Measurements from ENCODE around the gene MTF2. TPM values are rescaled to one million over a fixed set of nuclear protein-coding genes. Genes with fewer than 3 reads are reported as not detected.
A peak's percentile ranks its signal among the peaks of the same experiment; 100 is the strongest.
"Not testable (repeated sequence)": the region's sequence is repeated elsewhere in the genome, so short reads cannot be mapped to it uniquely, and the experiment has no call there.

MTF2 gene
- total RNA-seq, 1 experiment from 2014 or later = 57.3 TPM

- no peak for DNase-seq (ENCODE audit: low read depth)
These were observed 64.1 kb downstream of the MTF2 start for GRCh38 chr1:93143136-93143535.

- DNase-seq (ENCODE audit: low read depth) = no peak
These were observed 64.7 kb downstream of the MTF2 start for GRCh38 chr1:93143769-93144168.

- no peak for DNase-seq (ENCODE audit: low read depth)
These were observed 68.9 kb downstream of the MTF2 start for GRCh38 chr1:93148001-93148400.

- DNase-seq (ENCODE audit: low read depth) = no peak
These were observed 71.6 kb downstream of the MTF2 start for GRCh38 chr1:93150729-93151128.

GRCh38 chr1:93151474-93151873 is 72.4 kb downstream of the MTF2 start:
- no peak for DNase-seq (ENCODE audit: low read depth)

- no peak for DNase-seq (ENCODE audit: low read depth)
These were observed 73.8 kb downstream of the MTF2 start for GRCh38 chr1:93152835-93153234.

GRCh38 chr1:93154898-93155297 is 75.8 kb downstream of the MTF2 start:
- no peak for DNase-seq (ENCODE audit: low read depth)

GRCh38 chr1:93155335-93155734 is 76.3 kb downstream of the MTF2 start:
- DNase-seq (ENCODE audit: low read depth) = no peak

GRCh38 chr1:93159337-93159736 is 80.3 kb downstream of the MTF2 start:
- no peak for DNase-seq (ENCODE audit: low read depth)

- DNase-seq (ENCODE audit: low read depth) = not testable (repeated sequence)
These were observed 84.2 kb downstream of the MTF2 start for GRCh38 chr1:93163314-93163713.

GRCh38 chr1:93164816-93165215 is 85.7 kb downstream of the MTF2 start:
- no peak for DNase-seq (ENCODE audit: low read depth)

- DNase-seq (ENCODE audit: low read depth) = not testable (repeated sequence)
These were observed 86.8 kb downstream of the MTF2 start for GRCh38 chr1:93165895-93166294.

GRCh38 chr1:93167006-93167405 is 87.9 kb downstream of the MTF2 start:
- DNase-seq (ENCODE audit: low read depth) = no peak

GRCh38 chr1:93170141-93170678 is 91.1 kb downstream of the MTF2 start:
- not testable (repeated sequence) for DNase-seq (ENCODE audit: low read depth)

- no peak for DNase-seq (ENCODE audit: low read depth)
These were observed 92.5 kb downstream of the MTF2 start for GRCh38 chr1:93171549-93172034.

GRCh38 chr1:93172778-93173177 is 93.7 kb downstream of the MTF2 start:
- DNase-seq (ENCODE audit: low read depth) = no peak

- DNase-seq (ENCODE audit: low read depth) = not testable (repeated sequence)
These were observed 95.6 kb downstream of the MTF2 start for GRCh38 chr1:93174638-93175037.

- DNase-seq (ENCODE audit: low read depth) = peak; percentile 45
These were observed 98.9 kb downstream of the MTF2 start for GRCh38 chr1:93177991-93178390.

GRCh38 chr1:93178418-93178817 is 99.3 kb downstream of the MTF2 start:
- DNase-seq (ENCODE audit: low read depth) = peak; percentile 47

GRCh38 chr1:93179886-93180722 is 101.0 kb downstream of the MTF2 start, which contains the start of gene TMED5:
TMED5 (minus strand) TSS chr1:93180413; CDS start chr1:93180242, 171 bp downstream.
- DNase-seq (ENCODE audit: low read depth) = peak; percentile 100

- peak; percentile 84 for DNase-seq (ENCODE audit: low read depth)
These were observed 101.9 kb downstream of the MTF2 start, which contains the start of gene CCDC18 for GRCh38 chr1:93180723-93181613. CCDC18 (plus strand) TSS chr1:93180724; CDS start chr1:93183362, 2,638 bp downstream.

- DNase-seq (ENCODE audit: low read depth) = no peak
These were observed 107.6 kb downstream of the MTF2 start for GRCh38 chr1:93186667-93187066.

Data from Daoy (cell line).